Lower lobe of right lung (tissue), 2 donors: Measurements from ENCODE around the gene SNTN. TPM values are rescaled to one million over a fixed set of nuclear protein-coding genes. Genes with fewer than 3 reads are reported as not detected.

ENCODE experiments used
- ATAC-seq, 2 donors: fragments of 200-7000 bp; cut with Tn5 transposase; one replicate each; pipeline ENCODE4 v1.9.1; 2020 to 2022; ENCODE audit warnings: mild to moderate bottlenecking in 2 of 2, moderate library complexity in 2 of 2
- DNase-seq: peaks from one replicate; pipeline ENCODE4 v3.0.0-alpha.2; 2020
- H3K27ac ChIP-seq: fragments of 200-600 bp; one replicate; pipeline ENCODE4 v1.8.0; 2022
- H3K27me3 ChIP-seq: fragments of 200-600 bp; one replicate; pipeline ENCODE4 v1.8.0; 2022; ENCODE audit warnings: low read depth
- H3K36me3 ChIP-seq: fragments of 200-600 bp; one replicate; pipeline ENCODE4 v1.8.0; 2022; ENCODE audit warnings: mild to moderate bottlenecking
- H3K4me1 ChIP-seq: fragments of 200-600 bp; one replicate; pipeline ENCODE4 v1.8.0; 2022
- H3K4me3 ChIP-seq: fragments of 200-600 bp; one replicate; pipeline ENCODE4 v1.8.0; 2022; ENCODE audit warnings: mild to moderate bottlenecking
- H3K9me3 ChIP-seq: fragments of 200-600 bp; one replicate; pipeline ENCODE4 v1.8.0; 2022
- CTCF ChIP-seq: fragments of 200-600 bp; IDR thresholded peaks from one replicate; pipeline ENCODE4 v1.8.0; 2022; ENCODE audit warnings: antibody characterized with exemption, mild to moderate bottlenecking
- intact Hi-C: fragments of 100-400 bp; cut with DNase I; formaldehyde crosslinking; loops from one replicate; pipeline ENCODE4 v1.11.0; 2022
- total RNA-seq: library from RNA; stranded (reverse); fragmentation: NEBNext Ultra II Directional; extraction: Animal tissue kit (Norgen Biotek cat#: 25700); gene quantifications from one replicate; pipeline ENCODE4 v1.2.1, GENCODE V29; 2021
- donor health status: DM: no; HTN: yes; CAD: no; lungs with severe emphysema.

The SNTN gene
- total RNA-seq, 1 donor from 2014 or later = 12.8 TPM

- DNase-seq (no peak), ATAC-seq (no peak)
- Histone ChIP-seq H3K9me3 (peaks cover 5% of the 10 kb centered on the region), H3K36me3 (no peaks in the 10 kb centered on the region), H3K27ac (no peak overlapping the region), H3K27me3 (no peaks in the 10 kb centered on the region), H3K4me3 (no peak overlapping the region), H3K4me1 (no peaks in the 10 kb centered on the region)
- no peak for TF ChIP-seq CTCF
- intact Hi-C loops = no loop called here
Measured at GRCh38 chr3:63689285-63689684, 36.8 kb downstream of the SNTN start.

GRCh38 chr3:63693351-63693750, 40.9 kb downstream of the SNTN start:
- Histone ChIP-seq H3K27me3 (no peaks in the 10 kb centered on the region), H3K27ac (no peak overlapping the region), H3K9me3 (peaks cover 6% of the 10 kb centered on the region), H3K4me1 (no peaks in the 10 kb centered on the region), H3K36me3 (no peaks in the 10 kb centered on the region), H3K4me3 (no peak overlapping the region)
- TF ChIP-seq CTCF = no peak
- DNase-seq (no peak), ATAC-seq (no peak)
- intact Hi-C loops = no loop called here

GRCh38 chr3:63705092-63705645, 52.7 kb downstream of the SNTN start:
- TF ChIP-seq CTCF = no peak
- Histone ChIP-seq H3K4me1 (no peaks in the 10 kb centered on the region), H3K27me3 (no peaks in the 10 kb centered on the region), H3K27ac (no peak overlapping the region), H3K9me3 (no peaks in the 10 kb centered on the region), H3K4me3 (no peak overlapping the region), H3K36me3 (no peaks in the 10 kb centered on the region)
- intact Hi-C loops = no loop called here
- DNase-seq = no peak
- no peak for ATAC-seq

GRCh38 chr3:63706321-63707085, 54.0 kb downstream of the SNTN start:
- no peaks in the 10 kb centered on the region for H3K27me3 ChIP-seq
- no peak overlapping the region for H3K4me3 ChIP-seq
- no peaks in the 10 kb centered on the region for H3K36me3 ChIP-seq
- no peaks in the 10 kb centered on the region for H3K9me3 ChIP-seq
- H3K27ac ChIP-seq = no peak overlapping the region
- ATAC-seq (no peak), DNase-seq (no peak)
- intact Hi-C loops = no loop called here
- H3K4me1 ChIP-seq = no peaks in the 10 kb centered on the region
- TF ChIP-seq CTCF = no peak

GRCh38 chr3:63707731-63708130, 55.3 kb downstream of the SNTN start:
- no peaks in the 10 kb centered on the region for H3K27me3 ChIP-seq
- no peak overlapping the region for H3K4me3 ChIP-seq
- no peaks in the 10 kb centered on the region for H3K4me1 ChIP-seq
- no peak for TF ChIP-seq CTCF
- H3K36me3 ChIP-seq = no peaks in the 10 kb centered on the region
- H3K27ac ChIP-seq = no peak overlapping the region
- no peak for ATAC-seq
- intact Hi-C loops = no loop called here
- no peaks in the 10 kb centered on the region for H3K9me3 ChIP-seq
- no peak for DNase-seq
